WI38 (cell line): ENCODE measurements around the gene TRAPPC2B.
A peak's percentile ranks its signal among the peaks of the same experiment; 100 is the strongest.

Experiments
- H3K4me3 ChIP-seq: 2 replicates; pipeline ENCODE4 v1.5.1; 2011; ENCODE audit warnings: low read depth, mild to moderate bottlenecking, control low read depth, low read length
- TF ChIP-seq, protein P1 (sequence below): IDR thresholded peaks from 2 replicates; pipeline ENCODE4 v1.5.1; 2012; ENCODE audit warnings: low read depth, mild to moderate bottlenecking, control low read depth, low read length

The TRAPPC2B gene

DNA sequence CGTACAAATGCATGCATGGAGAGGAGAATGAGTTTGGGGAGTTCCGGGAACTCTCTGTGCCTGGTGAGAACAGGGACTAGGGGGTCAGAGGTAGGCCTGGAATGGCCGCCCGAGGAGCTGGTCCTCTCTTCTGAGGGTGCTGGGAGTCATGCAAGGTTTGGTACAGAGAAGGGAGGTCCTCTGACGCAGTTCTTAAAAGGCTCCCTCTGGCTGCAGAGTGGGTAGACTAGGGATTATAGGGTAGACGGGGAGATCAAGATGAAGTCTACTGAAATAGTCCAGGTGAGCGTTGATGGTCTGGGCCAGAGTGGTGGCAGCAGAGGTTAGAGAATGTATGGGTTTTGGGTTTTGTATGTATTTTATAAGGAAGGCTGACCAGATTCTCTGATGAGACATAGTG, 11.5 kb upstream of the TRAPPC2B start:
- H3K4me3 ChIP-seq, result peak overlapping the region; percentile 99
- TF ChIP-seq, protein P1, sequence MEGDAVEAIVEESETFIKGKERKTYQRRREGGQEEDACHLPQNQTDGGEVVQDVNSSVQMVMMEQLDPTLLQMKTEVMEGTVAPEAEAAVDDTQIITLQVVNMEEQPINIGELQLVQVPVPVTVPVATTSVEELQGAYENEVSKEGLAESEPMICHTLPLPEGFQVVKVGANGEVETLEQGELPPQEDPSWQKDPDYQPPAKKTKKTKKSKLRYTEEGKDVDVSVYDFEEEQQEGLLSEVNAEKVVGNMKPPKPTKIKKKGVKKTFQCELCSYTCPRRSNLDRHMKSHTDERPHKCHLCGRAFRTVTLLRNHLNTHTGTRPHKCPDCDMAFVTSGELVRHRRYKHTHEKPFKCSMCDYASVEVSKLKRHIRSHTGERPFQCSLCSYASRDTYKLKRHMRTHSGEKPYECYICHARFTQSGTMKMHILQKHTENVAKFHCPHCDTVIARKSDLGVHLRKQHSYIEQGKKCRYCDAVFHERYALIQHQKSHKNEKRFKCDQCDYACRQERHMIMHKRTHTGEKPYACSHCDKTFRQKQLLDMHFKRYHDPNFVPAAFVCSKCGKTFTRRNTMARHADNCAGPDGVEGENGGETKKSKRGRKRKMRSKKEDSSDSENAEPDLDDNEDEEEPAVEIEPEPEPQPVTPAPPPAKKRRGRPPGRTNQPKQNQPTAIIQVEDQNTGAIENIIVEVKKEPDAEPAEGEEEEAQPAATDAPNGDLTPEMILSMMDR, result no peak

DNA sequence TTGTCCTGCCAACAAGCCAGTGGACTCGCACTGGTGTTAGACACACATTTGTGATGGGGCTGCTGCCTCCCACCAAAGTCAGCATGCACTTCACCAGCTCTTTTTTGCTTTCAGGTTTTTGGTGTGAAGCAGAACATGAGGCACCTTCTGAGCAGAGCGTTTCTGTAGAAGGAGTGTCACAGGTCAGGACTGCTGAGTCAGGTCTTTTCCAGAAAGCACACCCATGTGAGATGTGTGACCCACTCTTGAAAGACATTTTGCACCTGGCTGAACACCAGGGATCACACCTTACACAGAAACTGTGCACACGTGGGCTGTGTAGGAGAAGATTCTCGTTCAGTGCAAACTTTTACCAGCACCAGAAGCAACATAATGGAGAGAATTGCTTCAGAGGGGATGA, 7.4 kb upstream of the TRAPPC2B start:
- TF ChIP-seq, protein P1, result no peak
- H3K4me3 ChIP-seq, result no peak overlapping the region

DNA sequence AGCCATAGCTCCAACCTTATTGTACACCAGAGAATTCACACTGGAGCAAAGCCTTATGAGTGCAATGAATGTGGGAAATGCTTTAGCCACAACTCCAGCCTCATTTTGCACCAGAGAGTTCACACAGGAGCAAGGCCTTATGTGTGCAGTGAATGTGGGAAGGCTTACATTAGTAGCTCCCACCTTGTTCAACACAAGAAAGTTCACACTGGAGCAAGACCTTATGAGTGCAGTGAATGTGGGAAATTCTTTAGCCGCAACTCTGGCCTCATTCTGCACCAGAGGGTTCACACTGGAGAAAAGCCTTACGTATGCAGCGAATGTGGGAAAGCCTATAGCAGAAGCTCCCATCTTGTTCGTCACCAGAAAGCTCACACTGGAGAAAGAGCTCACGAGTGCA, 5.9 kb upstream of the TRAPPC2B start:
- no peak overlapping the region for H3K4me3 ChIP-seq
- TF ChIP-seq, protein P1, result no peak

DNA sequence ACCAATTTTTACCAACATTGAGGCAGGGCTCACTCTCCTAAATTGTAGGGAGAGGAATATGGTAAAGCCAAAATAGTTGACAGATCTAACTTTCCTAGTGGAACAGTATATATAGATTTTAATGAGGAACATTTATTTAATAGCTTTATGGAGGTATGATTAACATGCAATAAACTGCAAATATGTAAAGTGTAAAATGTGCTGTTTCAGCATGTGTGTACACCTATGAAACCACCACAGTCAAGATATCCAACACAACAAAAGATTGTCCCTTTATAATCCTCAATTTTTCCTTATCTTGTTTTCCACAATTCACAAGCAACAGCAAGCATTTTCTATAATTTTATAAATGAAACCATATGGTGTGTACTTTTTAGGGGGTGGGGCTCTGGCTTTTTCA, 4.1 kb upstream of the TRAPPC2B start:
- no peak overlapping the region for H3K4me3 ChIP-seq
- TF ChIP-seq, protein P1, result no peak

DNA sequence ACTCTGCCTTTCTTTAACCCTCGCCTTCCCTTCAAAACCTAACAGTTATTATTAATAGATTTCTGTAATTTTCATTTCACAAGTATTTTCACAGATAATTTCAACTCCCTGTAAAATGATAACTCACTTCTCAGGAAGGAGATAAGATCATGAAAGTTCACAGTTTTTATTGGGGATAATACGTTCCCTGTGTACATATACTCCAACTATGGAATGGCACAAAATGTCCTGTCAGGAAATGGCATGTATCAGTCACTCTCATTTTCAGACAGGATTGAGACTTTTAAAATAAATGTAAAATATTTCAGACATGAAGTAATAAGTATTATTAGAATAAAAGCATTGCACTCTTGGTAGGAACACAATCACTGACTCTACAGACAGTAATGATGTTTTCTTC, 932 bp upstream of the TRAPPC2B start:
- peak overlapping the region; percentile 56 for H3K4me3 ChIP-seq
- TF ChIP-seq, protein P1, result no peak

DNA sequence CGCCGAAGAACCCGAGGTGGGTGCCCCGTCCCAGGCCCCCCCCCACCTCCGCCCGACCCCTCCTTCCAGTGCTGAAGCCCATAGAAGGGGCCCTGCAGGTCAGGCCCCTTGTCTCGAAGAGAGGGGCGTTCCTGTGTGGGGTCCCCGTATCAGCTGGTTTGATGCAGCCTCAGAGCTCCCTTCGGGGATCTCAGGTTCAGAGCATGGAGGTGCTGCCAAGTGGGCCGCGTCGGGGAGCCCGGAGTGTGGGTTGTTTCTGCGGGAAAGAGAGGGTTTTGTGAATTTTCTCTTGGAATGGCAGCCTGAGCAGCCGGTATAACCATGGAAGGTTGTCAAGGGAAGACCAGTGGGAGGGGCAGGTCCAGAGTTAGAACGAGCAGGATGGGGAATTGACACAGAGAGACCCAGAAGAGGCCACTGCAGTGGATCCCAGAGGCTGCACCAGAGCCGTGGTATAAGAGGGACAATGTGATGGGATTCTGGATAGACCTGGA, 384 bp downstream of the TRAPPC2B start:
- TF ChIP-seq, protein P1, result no peak
- H3K4me3 ChIP-seq, result peak overlapping the region; percentile 66

DNA sequence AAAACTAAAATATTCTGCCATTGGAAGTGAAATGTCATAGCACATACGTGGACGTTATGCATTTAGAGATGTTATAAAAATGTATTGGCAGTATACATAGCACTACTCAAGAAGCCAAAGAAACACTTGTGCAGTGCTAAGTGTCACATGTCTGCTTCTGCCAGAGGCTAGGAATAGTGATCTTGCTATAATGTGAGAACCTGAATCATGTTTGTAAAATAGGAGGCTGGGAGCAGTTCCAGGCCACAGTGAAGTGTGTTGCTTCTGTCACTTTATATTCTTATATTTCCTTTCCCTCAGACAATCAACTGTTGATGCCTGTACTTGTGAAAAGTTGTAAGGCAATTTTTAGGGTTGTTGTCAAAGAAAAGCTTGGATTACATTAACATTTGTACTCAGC, 3.4 kb downstream of the TRAPPC2B start:
- H3K4me3 ChIP-seq, result no peak overlapping the region
- TF ChIP-seq, protein P1, result no peak
